HepG2 (cell line): Measurements from ENCODE around the gene UPB1.

Source experiments
- POLR2AphosphoS5 ChIP-seq: IDR thresholded peaks from 2 replicates; pipeline ENCODE4 v1.6.1; 2012; ENCODE audit warnings: low read depth, low read length
- ZKSCAN5 ChIP-seq: sonication (generic); formaldehyde crosslinking; IDR thresholded peaks from 2 replicates; pipeline ENCODE4 v1.5.1; 2020; ENCODE audit warnings: mild to moderate bottlenecking, missing genetic modification reagents
- ZNF501 ChIP-seq: sonication (generic); formaldehyde crosslinking; IDR thresholded peaks from 2 replicates; pipeline ENCODE4 v1.5.1; 2020; ENCODE audit warnings: mild to moderate bottlenecking, moderate library complexity, missing genetic modification reagents
- TF ChIP-seq, protein P1 (sequence below): sonication (generic); formaldehyde crosslinking; IDR thresholded peaks from 2 replicates; pipeline ENCODE4 v1.5.0; 2020; ENCODE audit warnings: mild to moderate bottlenecking, missing genetic modification reagents, moderate library complexity

DNA sequence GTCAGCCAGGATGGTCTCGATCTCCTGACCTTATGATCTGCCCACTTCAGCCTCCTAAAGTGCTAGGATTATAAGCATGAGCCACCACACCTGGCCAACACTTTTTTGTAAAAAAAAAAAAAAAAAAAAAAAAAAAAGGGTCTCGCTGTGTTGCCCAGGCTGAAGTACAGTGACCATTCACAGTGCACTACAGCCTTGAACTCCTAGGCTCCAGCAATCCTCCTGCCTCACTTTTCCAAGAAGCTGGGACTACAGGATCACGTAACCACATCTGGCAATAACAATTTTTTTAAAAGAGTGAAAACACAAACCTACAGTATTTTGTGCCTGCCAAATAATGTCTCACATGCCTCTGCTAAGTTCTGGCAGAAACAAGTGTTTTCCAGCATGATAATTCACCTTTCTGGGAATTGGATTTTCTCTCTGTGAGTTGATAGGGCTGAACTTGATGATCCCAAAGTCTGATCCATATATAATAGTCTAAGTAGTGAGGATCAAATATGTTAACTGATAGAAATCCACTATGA lies 37.2 kb upstream of the UPB1 start:
- TF ChIP-seq ZNF501 (no peak), ZKSCAN5 (CRISPR knock-in tag) (no peak), POLR2AphosphoS5 (no peak)
- TF ChIP-seq, protein P1, sequence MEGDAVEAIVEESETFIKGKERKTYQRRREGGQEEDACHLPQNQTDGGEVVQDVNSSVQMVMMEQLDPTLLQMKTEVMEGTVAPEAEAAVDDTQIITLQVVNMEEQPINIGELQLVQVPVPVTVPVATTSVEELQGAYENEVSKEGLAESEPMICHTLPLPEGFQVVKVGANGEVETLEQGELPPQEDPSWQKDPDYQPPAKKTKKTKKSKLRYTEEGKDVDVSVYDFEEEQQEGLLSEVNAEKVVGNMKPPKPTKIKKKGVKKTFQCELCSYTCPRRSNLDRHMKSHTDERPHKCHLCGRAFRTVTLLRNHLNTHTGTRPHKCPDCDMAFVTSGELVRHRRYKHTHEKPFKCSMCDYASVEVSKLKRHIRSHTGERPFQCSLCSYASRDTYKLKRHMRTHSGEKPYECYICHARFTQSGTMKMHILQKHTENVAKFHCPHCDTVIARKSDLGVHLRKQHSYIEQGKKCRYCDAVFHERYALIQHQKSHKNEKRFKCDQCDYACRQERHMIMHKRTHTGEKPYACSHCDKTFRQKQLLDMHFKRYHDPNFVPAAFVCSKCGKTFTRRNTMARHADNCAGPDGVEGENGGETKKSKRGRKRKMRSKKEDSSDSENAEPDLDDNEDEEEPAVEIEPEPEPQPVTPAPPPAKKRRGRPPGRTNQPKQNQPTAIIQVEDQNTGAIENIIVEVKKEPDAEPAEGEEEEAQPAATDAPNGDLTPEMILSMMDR (CRISPR knock-in tag), result no peak
